Spleen (tissue), 11 donors: Measurements from ENCODE around the gene ADGRL3. TPM values are rescaled to one million over a fixed set of nuclear protein-coding genes. Genes with fewer than 3 reads are reported as not detected.

Source experiments
- DNase-seq: peaks from one replicate; pipeline ENCODE4 v3.0.0-alpha.2; 2020
- H3K27ac ChIP-seq, 8 donors: fragments of 200-600 bp; sonication (generic) in 7 of 8; 1 replicate in 4 of 8; 2 replicates in 4 of 8; pipeline versions ENCODE4 v1.5.0 to v1.8.0; 2016 to 2021; ENCODE audit warnings: inconsistent platforms in 4 of 8, mild to moderate bottlenecking in 4 of 8, moderate library complexity in 1 of 8
- H3K27me3 ChIP-seq, 7 donors: fragments of 200-600 bp; sonication (generic) in 6 of 7; replicated peaks in 1 of 7; 1 replicate in 4 of 7; 2 replicates in 3 of 7; pipeline versions ENCODE4 v1.5.0 to v1.8.0; 2016 to 2021; ENCODE audit warnings: inconsistent platforms in 3 of 7, mild to moderate bottlenecking in 1 of 7
- H3K36me3 ChIP-seq, 6 donors: fragments of 200-600 bp; sonication (generic) in 5 of 6; 1 replicate in 4 of 6; 2 replicates in 2 of 6; pipeline versions ENCODE4 v1.5.0 to v1.8.0; 2016 to 2021; ENCODE audit warnings: inconsistent platforms in 2 of 6
- H3K4me1 ChIP-seq, 6 donors: fragments of 200-600 bp; sonication (generic) in 5 of 6; 1 replicate in 3 of 6; 2 replicates in 3 of 6; pipeline versions ENCODE4 v1.5.0 to v1.8.0; 2016 to 2021; ENCODE audit warnings: inconsistent platforms in 3 of 6
- H3K4me3 ChIP-seq, 8 donors: fragments of 200-600 bp; sonication (generic) in 7 of 8; 1 replicate in 4 of 8; 2 replicates in 4 of 8; pipeline versions ENCODE4 v1.5.0 to v1.8.0; 2016 to 2021; ENCODE audit warnings: inconsistent platforms in 4 of 8, mild to moderate bottlenecking in 4 of 8, moderate library complexity in 2 of 8
- H3K9me3 ChIP-seq, 8 donors: fragments of 200-600 bp; sonication (generic) in 7 of 8; 1 replicate in 4 of 8; 2 replicates in 4 of 8; pipeline versions ENCODE4 v1.5.0 to v1.8.0; 2016 to 2021; ENCODE audit warnings: inconsistent platforms in 4 of 8
- CTCF ChIP-seq, 11 experiments: fragments of 200-600 bp in 7 of 11; fragments of 450-650 bp in 4 of 11; sonication (generic) in 4 of 11; IDR thresholded peaks in 8 of 11; conservative IDR thresholded peaks in 3 of 11; 1 replicate in 7 of 11; 2 replicates in 4 of 11; pipeline versions ENCODE4 v1.4.0 to v1.8.0; 2016 to 2021; ENCODE audit warnings: antibody characterized with exemption in 11 of 11, inconsistent platforms in 4 of 11, mild to moderate bottlenecking in 1 of 11
- POLR2A ChIP-seq, 3 donors: fragments of 450-650 bp; IDR thresholded peaks; one replicate each; pipeline ENCODE4 v1.5.1; 2017; ENCODE audit warnings: antibody characterized with exemption in 3 of 3, mild to moderate bottlenecking in 1 of 3
- POLR2AphosphoS5 ChIP-seq, 3 donors: sonication (generic); formaldehyde crosslinking; IDR thresholded peaks; one replicate each; pipeline ENCODE4 v1.5.1; 2017; ENCODE audit warnings: antibody characterized with exemption in 3 of 3
- WGBS, 5 donors: extraction: QIAGEN DNeasy Blood & Tissue Kit in 3 of 5; methylation state at CpG; one replicate each; pipeline versions ENCODE4 v1.1.5 to v1.1.7; 2013 to 2018; 5-methylcytosine and 5-hydroxymethylcytosine counted together
- intact Hi-C: fragments of 100-400 bp; cut with DNase I; formaldehyde crosslinking; loops from one replicate; pipeline ENCODE4 v1.15.0; 2023; ENCODE audit warnings: low total_unique reads
- polyA plus RNA-seq, 3 donors: library from polyadenylated mRNA; stranded (reverse); fragments of 200-250 nt; gene quantifications; one replicate each; pipeline ENCODE4 v1.2.1, GENCODE V29; 2013
- total RNA-seq, 7 donors: library from RNA; depleted of rRNA in 3 of 7; stranded (reverse); fragments of >200 nt in 3 of 7; fragmentation: NEBNext Ultra II Directional in 4 of 7; extraction: Animal tissue kit (Norgen Biotek cat#: 25700) in 4 of 7; gene quantifications; one replicate each; pipeline versions ENCODE4 v1.1.0 to v1.2.1, GENCODE V29; 2016 to 2021
- donor health status: healthy with polysubstance abuse.
- donor health status: DM: no; HTN: no; CAD: no; lungs with moderate emphysema.
- donor health status: DM: no; HTN: no; CAD: no.
- donor health status: Bipolar disorder and iron deficiency.
- donor health status: healthy.
- donor health status: DM: no; HTN: no; CAD: no.
- donor health status: DM: yes; HTN: yes; CAD: no.

ADGRL3 gene
- total and polyA plus RNA-seq, 10 donors: 0.09 to 0.92 (median 0.46) TPM; not detected in 1

GRCh38 chr4:61675464-61675863 is 475.3 kb downstream of the ADGRL3 start:
- Histone ChIP-seq H3K9me3 (peaks cover 0 to 17% (median 12%) of the 10 kb centered on the region in 8 donors), H3K4me3 (no peak overlapping the region), H3K36me3 (no peaks in the 10 kb centered on the region), H3K4me1 (no peaks in the 10 kb centered on the region), H3K27ac (no peak overlapping the region), H3K27me3 (no peaks in the 10 kb centered on the region)
- TF ChIP-seq POLR2AphosphoS5 (IDR thresholded peaks at IDR 0.05) (no peak), POLR2A (IDR thresholded peaks at IDR 0.05) (no peak), CTCF (IDR thresholded peaks at IDR 0.05 in 8 of 11, conservative IDR thresholded peaks at IDR 0.05 in 3 of 11) (no peak)
- WGBS, 5 donors: 82 to 91% (median 88%) methylated on average over 2 of the region's 2 CpGs
- intact Hi-C loops: no loop called here
- DNase-seq: no peak

- intact Hi-C loops: no loop called here
- H3K4me3 ChIP-seq: no peak overlapping the region
- no peaks in the 10 kb centered on the region for H3K4me1 ChIP-seq
- no peak for DNase-seq
- H3K36me3 ChIP-seq: no peaks in the 10 kb centered on the region
- TF ChIP-seq CTCF (IDR thresholded peaks at IDR 0.05 in 8 of 11, conservative IDR thresholded peaks at IDR 0.05 in 3 of 11): no peak
- no peak for TF ChIP-seq POLR2AphosphoS5 (IDR thresholded peaks at IDR 0.05)
- TF ChIP-seq POLR2A (IDR thresholded peaks at IDR 0.05): no peak
- H3K9me3 ChIP-seq: peaks cover 0 to 5% (median 0%) of the 10 kb centered on the region in 8 donors
- no peaks in the 10 kb centered on the region for H3K27me3 ChIP-seq
- H3K27ac ChIP-seq: no peak overlapping the region
- WGBS, 5 donors: 80 to 90% (median 83%) methylated on average over 1 of the region's 1 CpG
These were observed 478.2 kb downstream of the ADGRL3 start for GRCh38 chr4:61678297-61678696.

- peaks cover 0 to 2% (median 0%) of the 10 kb centered on the region in 8 donors for H3K9me3 ChIP-seq
- no peak overlapping the region for H3K4me3 ChIP-seq
- H3K27ac ChIP-seq: no peak overlapping the region
- H3K36me3 ChIP-seq: no peaks in the 10 kb centered on the region
- DNase-seq: no peak
- TF ChIP-seq CTCF (IDR thresholded peaks at IDR 0.05 in 8 of 11, conservative IDR thresholded peaks at IDR 0.05 in 3 of 11): no peak
- TF ChIP-seq POLR2AphosphoS5 (IDR thresholded peaks at IDR 0.05): no peak
- TF ChIP-seq POLR2A (IDR thresholded peaks at IDR 0.05): no peak
- H3K4me1 ChIP-seq: no peaks in the 10 kb centered on the region
- intact Hi-C loops: no loop called here
- 87 to 98% (median 94%) methylated on average over 1 of the region's 1 CpG for WGBS, 5 donors
- H3K27me3 ChIP-seq: no peaks in the 10 kb centered on the region
These were observed 493.4 kb downstream of the ADGRL3 start for GRCh38 chr4:61693520-61693919.

- Histone ChIP-seq H3K27me3 (no peaks in the 10 kb centered on the region), H3K36me3 (no peaks in the 10 kb centered on the region), H3K4me3 (no peak overlapping the region), H3K27ac (no peak overlapping the region), H3K9me3 (peaks cover 0 to 2% (median 0%) of the 10 kb centered on the region in 8 donors), H3K4me1 (no peaks in the 10 kb centered on the region)
- 72 to 88% (median 78%) methylated on average over 4 of the region's 4 CpGs for WGBS, 5 donors
- intact Hi-C loops: no loop called here
- no peak for DNase-seq
- no peak for TF ChIP-seq CTCF (IDR thresholded peaks at IDR 0.05 in 8 of 11, conservative IDR thresholded peaks at IDR 0.05 in 3 of 11)
These were observed 514.3 kb downstream of the ADGRL3 start for GRCh38 chr4:61714387-61714911.
